GM21717 (cell line): ENCODE results near the gene KCTD7.
"Not testable (repeated sequence)": the region's sequence is repeated elsewhere in the genome, so short reads cannot be mapped to it uniquely, and the experiment has no call there.

Experiments used
- ATAC-seq: cut with Tn5 transposase; IDR thresholded peaks from one replicate; pipeline ENCODE4 v1.9.1; 2021; ENCODE audit warnings: mild to moderate bottlenecking, moderate library complexity; ENCODE audit not compliant: unreplicated experiment

Gene KCTD7

GRCh38 chr7:66615699-66616098 is 13.0 kb upstream of the KCTD7 start:
- no peak for ATAC-seq

- no peak for ATAC-seq
Observed at GRCh38 chr7:66617295-66617694, 11.4 kb upstream of the KCTD7 start.

- ATAC-seq = not testable (repeated sequence)
Observed at GRCh38 chr7:66619341-66619948, 9.2 kb upstream of the KCTD7 start.

GRCh38 chr7:66626331-66626934 is 2.2 kb upstream of the KCTD7 start:
- no peak for ATAC-seq

GRCh38 chr7:66627151-66627681 is 1.5 kb upstream of the KCTD7 start:
- ATAC-seq = no peak

GRCh38 chr7:66627881-66628360 is 760 bp upstream of the KCTD7 start:
- peak; percentile 5 for ATAC-seq

- ATAC-seq = no peak
Observed at GRCh38 chr7:66629222-66630062, 761 bp downstream of the KCTD7 start.

GRCh38 chr7:66630531-66630930 is 1.9 kb downstream of the KCTD7 start:
- ATAC-seq = no peak

- ATAC-seq = no peak
Observed at GRCh38 chr7:66631471-66631870, 2.8 kb downstream of the KCTD7 start.

GRCh38 chr7:66634816-66635215 is 6.1 kb downstream of the KCTD7 start:
- no peak for ATAC-seq

GRCh38 chr7:66635322-66635981 is 6.8 kb downstream of the KCTD7 start:
- not testable (repeated sequence) for ATAC-seq

- not testable (repeated sequence) for ATAC-seq
Observed at GRCh38 chr7:66635982-66636546, 7.4 kb downstream of the KCTD7 start.

- no peak for ATAC-seq
Observed at GRCh38 chr7:66638309-66639099, 9.8 kb downstream of the KCTD7 start.

- no peak for ATAC-seq
Observed at GRCh38 chr7:66639773-66640172, 11.1 kb downstream of the KCTD7 start.

GRCh38 chr7:66640802-66641525 is 12.3 kb downstream of the KCTD7 start:
- no peak for ATAC-seq

GRCh38 chr7:66641526-66641871 is 12.8 kb downstream of the KCTD7 start:
- ATAC-seq = no peak

- ATAC-seq = no peak
Observed at GRCh38 chr7:66642186-66642585, 13.5 kb downstream of the KCTD7 start.

GRCh38 chr7:66642932-66643331 is 14.3 kb downstream of the KCTD7 start:
- no peak for ATAC-seq

GRCh38 chr7:66643395-66643794 is 14.7 kb downstream of the KCTD7 start:
- no peak for ATAC-seq
